ENCODE data around the gene LAMB2. TPM values are rescaled to one million over a fixed set of nuclear protein-coding genes. Genes with fewer than 3 reads are reported as not detected.

The LAMB2 gene
- polyA plus RNA-seq, 1 donor from 2014 or later = not detected

GRCh38 chr3:49165771-49166751 is 33.2 kb upstream of the LAMB2 start, which contains the start of gene CCDC71:
CCDC71 (minus strand) TSS chr3:49166331; CDS start chr3:49164208, 2,123 bp downstream.
- Mint-ChIP-seq H3K27me3 (peaks cover 3% of the 10 kb centered on the region), H3K36me3 (peaks cover 4% of the 10 kb centered on the region), H3K27ac (peak within 1 kb of the TSS; percentile 84 to 98 (median 90)), H3K9me3 (no peaks in the 10 kb centered on the region), H3K4me1 (peaks cover 13 to 22% (median 16%) of the 10 kb centered on the region in 3 donors), H3K4me3 (peak within 1 kb of the TSS; percentile 85 to 96 (median 93))

- no peaks in the 10 kb centered on the region for H3K9me3 Mint-ChIP-seq
- peaks cover 3% of the 10 kb centered on the region for H3K27me3 Mint-ChIP-seq
- H3K4me3 Mint-ChIP-seq = peak overlapping the region; percentile 85 to 96 (median 93)
- H3K27ac Mint-ChIP-seq = peak overlapping the region; percentile 74 to 98 (median 84)
- H3K36me3 Mint-ChIP-seq = peaks cover 4% of the 10 kb centered on the region
- peaks cover 9 to 20% (median 14%) of the 10 kb centered on the region in 3 donors for H3K4me1 Mint-ChIP-seq
These were observed 32.3 kb upstream of the LAMB2 start for GRCh38 chr3:49164983-49165720.

GRCh38 chr3:49163609-49164008 is 30.8 kb upstream of the LAMB2 start:
- no peaks in the 10 kb centered on the region for H3K9me3 Mint-ChIP-seq
- peak overlapping the region in 2 of 3 donors; percentile 16 to 84 for H3K27ac Mint-ChIP-seq
- H3K36me3 Mint-ChIP-seq = no peaks in the 10 kb centered on the region
- peaks cover 9 to 20% (median 12%) of the 10 kb centered on the region in 3 donors for H3K4me1 Mint-ChIP-seq
- H3K27me3 Mint-ChIP-seq = no peaks in the 10 kb centered on the region
- H3K4me3 Mint-ChIP-seq = peak overlapping the region in 1 of 4 donors; percentile 93

- Mint-ChIP-seq H3K4me3 (peak overlapping the region in 1 of 4 donors; percentile 40), H3K36me3 (no peaks in the 10 kb centered on the region), H3K27me3 (no peaks in the 10 kb centered on the region), H3K9me3 (no peaks in the 10 kb centered on the region), H3K4me1 (peaks cover 9 to 21% (median 12%) of the 10 kb centered on the region in 3 donors), H3K27ac (no peak overlapping the region)
These were observed 30.0 kb upstream of the LAMB2 start for GRCh38 chr3:49162751-49163419.

GRCh38 chr3:49161808-49162530 is 29.1 kb upstream of the LAMB2 start:
- Mint-ChIP-seq H3K4me3 (peak overlapping the region in 1 of 4 donors; percentile 53), H3K9me3 (no peaks in the 10 kb centered on the region), H3K36me3 (no peaks in the 10 kb centered on the region), H3K27ac (no peak overlapping the region), H3K4me1 (peaks cover 9 to 21% (median 12%) of the 10 kb centered on the region in 3 donors), H3K27me3 (no peaks in the 10 kb centered on the region)

- H3K27me3 Mint-ChIP-seq = no peaks in the 10 kb centered on the region
- no peaks in the 10 kb centered on the region for H3K36me3 Mint-ChIP-seq
- H3K27ac Mint-ChIP-seq = no peak overlapping the region
- H3K9me3 Mint-ChIP-seq = no peaks in the 10 kb centered on the region
- H3K4me1 Mint-ChIP-seq = peaks cover 9 to 19% (median 11%) of the 10 kb centered on the region in 3 donors
- peak overlapping the region in 1 of 4 donors; percentile 53 for H3K4me3 Mint-ChIP-seq
These were observed 28.3 kb upstream of the LAMB2 start for GRCh38 chr3:49161197-49161596.

- Mint-ChIP-seq H3K27me3 (no peaks in the 10 kb centered on the region), H3K4me3 (no peak overlapping the region), H3K27ac (peak overlapping the region in 1 of 3 donors; percentile 10), H3K4me1 (peaks cover 0 to 3% (median 3%) of the 10 kb centered on the region in 3 donors), H3K36me3 (no peaks in the 10 kb centered on the region), H3K9me3 (no peaks in the 10 kb centered on the region)
These were observed 25.9 kb upstream of the LAMB2 start for GRCh38 chr3:49158792-49159191.

GRCh38 chr3:49158103-49158709 is 25.4 kb upstream of the LAMB2 start:
- no peaks in the 10 kb centered on the region for H3K36me3 Mint-ChIP-seq
- peaks cover 0 to 4% (median 1%) of the 10 kb centered on the region in 3 donors for H3K4me1 Mint-ChIP-seq
- no peaks in the 10 kb centered on the region for H3K9me3 Mint-ChIP-seq
- H3K27me3 Mint-ChIP-seq = no peaks in the 10 kb centered on the region
- H3K27ac Mint-ChIP-seq = no peak overlapping the region
- H3K4me3 Mint-ChIP-seq = no peak overlapping the region

- no peak overlapping the region for H3K27ac Mint-ChIP-seq
These were observed 24.4 kb upstream of the LAMB2 start for GRCh38 chr3:49157289-49157688.

GRCh38 chr3:49153349-49153912 is 20.6 kb upstream of the LAMB2 start:
- H3K27ac Mint-ChIP-seq = no peak overlapping the region
- no peak overlapping the region for H3K4me3 Mint-ChIP-seq
- peaks cover 0 to 2% (median 1%) of the 10 kb centered on the region in 3 donors for H3K4me1 Mint-ChIP-seq
- H3K27me3 Mint-ChIP-seq = no peaks in the 10 kb centered on the region
- H3K36me3 Mint-ChIP-seq = no peaks in the 10 kb centered on the region
- no peaks in the 10 kb centered on the region for H3K9me3 Mint-ChIP-seq

More at GRCh38 chr3:49157289-49157688, 24.4 kb upstream of the LAMB2 start:
- Mint-ChIP-seq H3K4me3 (no peak overlapping the region), H3K36me3 (no peaks in the 10 kb centered on the region), H3K4me1 (peaks cover 0 to 2% (median 1%) of the 10 kb centered on the region in 3 donors), H3K9me3 (no peaks in the 10 kb centered on the region), H3K27me3 (no peaks in the 10 kb centered on the region)

- peaks cover 0 to 2% (median 0%) of the 10 kb centered on the region in 3 donors for H3K4me1 Mint-ChIP-seq
- H3K27me3 Mint-ChIP-seq = no peaks in the 10 kb centered on the region
- H3K27ac Mint-ChIP-seq = no peak overlapping the region
- no peaks in the 10 kb centered on the region for H3K9me3 Mint-ChIP-seq
- H3K4me3 Mint-ChIP-seq = no peak overlapping the region
- H3K36me3 Mint-ChIP-seq = no peaks in the 10 kb centered on the region
These were observed 18.8 kb upstream of the LAMB2 start for GRCh38 chr3:49151610-49152009.

- H3K9me3 Mint-ChIP-seq = no peaks in the 10 kb centered on the region
- no peak overlapping the region for H3K4me3 Mint-ChIP-seq
- H3K36me3 Mint-ChIP-seq = no peaks in the 10 kb centered on the region
- H3K27me3 Mint-ChIP-seq = no peaks in the 10 kb centered on the region
- no peak overlapping the region for H3K27ac Mint-ChIP-seq
- H3K4me1 Mint-ChIP-seq = peaks cover 0 to 2% (median 0%) of the 10 kb centered on the region in 3 donors
These were observed 15.3 kb upstream of the LAMB2 start for GRCh38 chr3:49148159-49148558.

GRCh38 chr3:49140080-49140479 is 7.2 kb upstream of the LAMB2 start:
- Mint-ChIP-seq H3K27ac (no peak overlapping the region), H3K4me1 (peaks cover 0 to under 1% (median 0%) of the 10 kb centered on the region in 3 donors), H3K27me3 (peaks cover 9% of the 10 kb centered on the region), H3K4me3 (no peak overlapping the region), H3K9me3 (peaks cover 0 to 5% (median 4%) of the 10 kb centered on the region in 3 donors), H3K36me3 (peaks cover 3% of the 10 kb centered on the region)
